Measurements from ENCODE around the gene UCKL1. TPM values are rescaled to one million over a fixed set of nuclear protein-coding genes. Genes with fewer than 3 reads are reported as not detected.

The UCKL1 gene
- total RNA-seq, 1 experiment from 2014 or later, result 35.0 TPM

DNA sequence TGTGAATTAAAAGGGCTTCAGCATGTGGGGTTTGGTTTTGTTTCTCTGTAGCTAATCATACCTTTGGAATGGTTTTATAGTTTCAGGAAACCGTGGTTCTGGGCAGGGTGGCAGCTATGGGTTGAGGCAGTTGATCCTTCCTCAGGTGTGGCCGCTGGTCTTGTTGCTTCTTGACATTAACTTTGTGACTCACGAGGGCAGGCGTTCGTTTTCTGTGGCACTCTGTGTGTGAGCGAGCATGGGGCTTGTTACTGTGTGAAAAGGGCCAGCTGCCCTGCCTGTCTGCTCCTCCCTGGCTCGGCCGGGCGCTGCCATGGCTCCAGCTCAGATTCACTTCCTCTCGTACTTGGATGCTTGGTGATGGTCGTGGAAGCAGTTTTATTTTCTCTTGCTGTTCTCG lies 45.0 kb downstream of the UCKL1 start:
- Histone ChIP-seq H3K4me1 (peaks cover 12% of the 10 kb centered on the region), H3K27ac (no peak overlapping the region), H3K4me3 (no peak overlapping the region), H3K9me3 (replicated peaks) (no peaks in the 10 kb centered on the region), H3K36me3 (peaks cover 14% of the 10 kb centered on the region), H3K27me3 (no peaks in the 10 kb centered on the region)
- no peak for DNase-seq

- no peak overlapping the region for H3K27ac ChIP-seq
- DNase-seq, result peak; percentile 62 to 63
- peaks cover 28% of the 10 kb centered on the region for H3K4me1 ChIP-seq
- H3K4me3 ChIP-seq, result no peak overlapping the region
- H3K27me3 ChIP-seq, result no peaks in the 10 kb centered on the region
- H3K36me3 ChIP-seq, result no peaks in the 10 kb centered on the region; the same call in 1 of the 2 replicates
- H3K9me3 ChIP-seq (replicated peaks), result no peaks in the 10 kb centered on the region
Measured at GRCh38 chr20:63908008-63908682, 48.1 kb downstream of the UCKL1 start.

- Histone ChIP-seq H3K36me3 (no peaks in the 10 kb centered on the region), H3K9me3 (replicated peaks) (no peaks in the 10 kb centered on the region), H3K27me3 (no peaks in the 10 kb centered on the region), H3K4me3 (no peak overlapping the region), H3K4me1 (peaks cover 32% of the 10 kb centered on the region), H3K27ac (peak overlapping the region; percentile 46)
- DNase-seq, result peak; percentile 84 to 89
Measured at GRCh38 chr20:63903796-63904561, 52.2 kb downstream of the UCKL1 start.

GRCh38 chr20:63900413-63900812 lies 55.8 kb downstream of the UCKL1 start:
- H3K27me3 ChIP-seq, result no peaks in the 10 kb centered on the region
- no peak for DNase-seq

DNA sequence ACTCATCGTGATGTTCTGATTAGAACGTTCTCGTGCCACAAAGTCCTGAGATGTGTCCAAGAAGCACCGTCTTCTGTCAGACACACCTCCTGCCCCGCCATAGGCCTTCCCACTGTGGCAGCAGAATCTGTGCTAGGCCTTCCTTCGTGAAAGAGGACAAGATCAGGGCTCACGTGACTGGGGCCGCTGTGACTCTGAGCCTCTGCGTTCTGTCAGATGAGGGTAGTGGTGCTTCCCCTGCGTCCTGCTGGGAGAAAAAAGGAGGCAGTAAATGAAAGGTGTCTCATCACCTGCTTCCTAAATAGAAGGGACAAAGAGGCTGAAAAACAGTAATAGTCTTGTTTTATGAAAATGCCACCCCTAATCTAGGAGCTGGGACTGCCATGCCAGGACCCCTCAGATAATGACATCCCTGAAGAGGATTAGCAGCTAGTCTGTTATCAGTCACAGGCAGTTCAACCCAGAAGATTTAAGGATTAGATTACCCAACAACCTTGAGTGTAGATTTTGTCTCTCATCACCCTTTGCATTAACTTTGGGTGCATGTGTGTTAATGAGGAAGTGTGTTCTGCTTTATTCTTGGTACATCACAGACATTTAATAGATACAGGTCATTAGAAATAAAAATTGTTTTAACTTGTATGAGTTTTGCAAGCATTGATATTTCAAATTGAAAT lies 57.2 kb downstream of the UCKL1 start:
- no peaks in the 10 kb centered on the region for H3K36me3 ChIP-seq
- no peaks in the 10 kb centered on the region for H3K27me3 ChIP-seq
- no peak overlapping the region for H3K4me3 ChIP-seq
- H3K9me3 ChIP-seq (replicated peaks), result no peaks in the 10 kb centered on the region
- DNase-seq, result no peak
- no peak overlapping the region for H3K27ac ChIP-seq
- H3K4me1 ChIP-seq, result peaks cover 20% of the 10 kb centered on the region

More at GRCh38 chr20:63900413-63900812, 55.8 kb downstream of the UCKL1 start:
- no peak overlapping the region for H3K27ac ChIP-seq
- H3K36me3 ChIP-seq, result no peaks in the 10 kb centered on the region
- H3K4me3 ChIP-seq, result no peak overlapping the region
- H3K9me3 ChIP-seq (replicated peaks), result no peaks in the 10 kb centered on the region
- peaks cover 27% of the 10 kb centered on the region for H3K4me1 ChIP-seq

- Histone ChIP-seq H3K9me3 (replicated peaks) (no peaks in the 10 kb centered on the region), H3K27ac (no peak overlapping the region), H3K36me3 (no peaks in the 10 kb centered on the region), H3K4me1 (peaks cover 10% of the 10 kb centered on the region), H3K27me3 (no peaks in the 10 kb centered on the region), H3K4me3 (no peak overlapping the region)
- no peak for DNase-seq
Measured at GRCh38 chr20:63897978-63898561, 58.1 kb downstream of the UCKL1 start.

DNA sequence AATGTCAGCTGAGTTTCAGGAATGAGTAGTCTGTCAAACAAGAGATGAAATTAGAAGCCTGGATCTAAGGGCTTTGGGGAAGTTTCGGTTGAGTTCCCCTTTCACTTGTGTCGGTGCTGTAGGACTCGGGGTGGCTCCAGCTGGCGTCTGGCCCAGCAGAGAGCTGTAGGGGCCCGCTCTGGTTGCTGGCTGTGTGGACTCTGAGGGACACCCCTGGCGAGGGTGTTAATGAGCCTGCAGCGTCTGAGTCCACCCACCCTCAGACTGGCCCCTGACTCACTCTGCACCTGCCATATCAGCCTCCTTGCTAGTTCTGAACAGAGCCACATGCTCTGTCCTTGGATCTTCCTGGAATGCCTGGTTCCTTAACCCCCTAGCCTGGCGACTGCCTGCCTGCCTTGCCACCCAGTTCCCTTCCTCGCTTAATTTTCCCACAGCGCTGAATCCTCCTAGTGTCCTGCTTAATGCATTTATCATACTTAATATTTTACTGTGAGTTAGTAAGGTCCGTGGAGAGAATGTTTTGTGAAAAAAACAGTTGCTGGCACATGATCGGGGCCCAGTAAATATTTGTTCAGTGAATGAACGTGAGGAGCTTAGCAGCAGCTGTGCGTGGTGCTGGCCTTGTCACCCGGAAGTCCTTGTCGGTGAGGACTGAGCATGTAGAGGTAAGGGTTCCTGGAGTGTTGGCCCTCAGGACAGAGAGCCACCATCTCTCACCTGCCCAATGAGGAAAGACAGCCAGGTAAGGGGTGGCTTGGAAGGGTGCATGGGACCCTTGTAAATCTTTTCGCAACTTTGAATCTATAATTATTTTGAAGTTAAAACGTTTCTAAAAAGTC lies 59.7 kb downstream of the UCKL1 start:
- Histone ChIP-seq H3K27me3 (no peaks in the 10 kb centered on the region), H3K4me3 (peak overlapping the region; percentile 58), H3K36me3 (no peaks in the 10 kb centered on the region), H3K9me3 (replicated peaks) (no peaks in the 10 kb centered on the region), H3K27ac (peak overlapping the region; percentile 55), H3K4me1 (peaks cover 7% of the 10 kb centered on the region)
- DNase-seq, result peak; percentile 86

GRCh38 chr20:63895952-63896263 lies 60.3 kb downstream of the UCKL1 start:
- Histone ChIP-seq H3K9me3 (replicated peaks) (no peaks in the 10 kb centered on the region), H3K27ac (peak overlapping the region; percentile 55), H3K27me3 (no peaks in the 10 kb centered on the region), H3K4me3 (peak overlapping the region; percentile 58), H3K4me1 (peaks cover 7% of the 10 kb centered on the region), H3K36me3 (no peaks in the 10 kb centered on the region)
- no peak for DNase-seq

DNA sequence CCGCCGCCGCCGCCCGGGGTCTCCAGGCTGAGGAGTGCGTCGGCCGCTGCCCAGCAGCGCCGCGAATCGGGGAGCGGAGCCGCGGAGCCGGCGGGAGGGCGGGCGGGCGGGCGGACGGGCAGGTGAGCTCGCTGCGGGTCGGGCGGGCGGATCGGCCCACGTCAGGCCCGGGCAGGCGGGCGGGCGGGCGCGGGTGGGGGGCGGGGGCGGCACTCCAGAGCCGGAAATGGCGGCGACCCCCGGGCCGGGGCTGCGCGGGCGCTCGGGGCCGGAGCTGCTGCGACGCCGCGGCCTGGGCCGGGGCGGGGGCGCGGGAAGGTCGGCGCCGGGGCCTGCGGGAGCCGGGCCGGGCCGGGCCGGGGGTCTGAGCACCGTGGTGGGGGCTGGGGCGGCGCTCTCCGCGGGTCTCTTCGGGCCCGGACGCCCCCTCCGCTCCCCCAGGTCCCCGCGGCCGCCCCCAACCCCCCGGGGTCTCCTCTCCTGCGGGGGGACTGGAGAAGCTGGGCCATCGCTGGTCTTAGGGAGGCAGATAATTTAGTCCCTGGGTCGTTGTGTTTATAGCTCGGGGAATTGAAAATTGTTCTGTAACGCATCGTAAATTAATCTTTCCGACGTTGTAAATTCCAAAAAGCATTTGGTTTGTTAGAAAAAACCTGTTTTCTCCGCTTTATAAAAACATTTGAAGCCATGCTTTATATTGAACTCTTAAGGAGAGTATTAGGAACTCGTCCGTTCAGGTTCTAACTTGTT lies 60.8 kb downstream of the UCKL1 start:
- Histone ChIP-seq H3K9me3 (replicated peaks) (no peaks in the 10 kb centered on the region), H3K27ac (peak overlapping the region; percentile 55; the same call in 1 of the 2 replicates), H3K36me3 (peaks cover 2% of the 10 kb centered on the region), H3K27me3 (no peaks in the 10 kb centered on the region), H3K4me3 (peak overlapping the region; percentile 58), H3K4me1 (peaks cover 7% of the 10 kb centered on the region)
- peak in 1 of 2 experiments; percentile 40 for DNase-seq

DNA sequence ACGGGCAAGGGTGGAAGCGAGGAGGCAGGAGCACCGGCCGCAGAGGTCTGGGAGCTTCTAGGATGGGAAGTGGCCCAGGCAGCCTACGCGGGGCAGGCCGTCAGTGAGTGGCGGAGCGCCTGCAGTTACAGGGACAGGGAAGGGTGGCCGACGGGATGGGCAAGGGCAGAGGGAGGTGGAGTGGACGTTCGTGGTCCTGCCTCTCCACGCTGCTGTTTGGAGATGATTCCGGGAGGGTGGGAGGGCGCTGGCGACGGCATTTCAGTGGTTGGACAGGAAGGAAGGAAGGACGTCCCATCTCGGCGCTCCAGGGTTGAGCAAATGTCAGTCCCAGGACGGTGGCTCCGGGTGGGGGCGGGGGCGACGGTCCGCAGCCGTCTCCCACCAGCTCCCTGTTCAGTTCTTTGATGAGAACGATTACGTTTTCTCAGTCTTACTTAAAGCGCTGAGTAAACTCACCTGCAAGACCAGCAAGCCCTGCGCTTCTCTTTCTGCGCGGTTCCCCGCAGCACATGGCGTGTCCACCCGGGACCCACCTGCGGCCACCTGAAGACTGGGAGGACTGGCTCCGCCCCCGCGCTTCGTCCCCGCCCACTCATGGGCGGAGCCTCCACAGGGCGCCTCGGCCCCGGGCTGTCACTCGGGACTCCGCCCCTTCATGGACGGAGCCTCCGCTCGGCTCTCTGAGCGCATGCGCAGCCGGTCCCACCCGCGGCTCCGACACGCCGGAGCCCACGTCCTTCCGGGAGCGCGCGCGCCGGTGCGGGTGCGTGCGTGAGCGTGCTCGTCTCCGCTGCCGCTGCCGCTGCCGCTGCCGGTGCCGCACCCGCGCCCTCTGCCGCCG lies 61.6 kb downstream of the UCKL1 start, which contains the start of gene DNAJC5:
DNAJC5 (plus strand) TSS at position 769 of the 844 bp plus-strand sequence. CDS start 33,220 bp downstream, outside the sequence.
- Histone ChIP-seq H3K4me3 (peak within 1 kb of the TSS; percentile 58), H3K4me1 (peaks cover 7% of the 10 kb centered on the region), H3K27ac (peak within 1 kb of the TSS; percentile 55; the same call in 1 of the 2 replicates), H3K36me3 (peaks cover 10% of the 10 kb centered on the region), H3K27me3 (no peaks in the 10 kb centered on the region), H3K9me3 (replicated peaks) (no peaks in the 10 kb centered on the region)
- DNase-seq, result peak; percentile 97 to 99

GRCh38 chr20:63893999-63894357 lies 62.2 kb downstream of the UCKL1 start:
- Histone ChIP-seq H3K36me3 (peaks cover 14% of the 10 kb centered on the region), H3K9me3 (replicated peaks) (no peaks in the 10 kb centered on the region), H3K4me1 (peaks cover 7% of the 10 kb centered on the region), H3K27ac (no peak overlapping the region), H3K27me3 (no peaks in the 10 kb centered on the region), H3K4me3 (no peak overlapping the region)
- no peak for DNase-seq

DNA sequence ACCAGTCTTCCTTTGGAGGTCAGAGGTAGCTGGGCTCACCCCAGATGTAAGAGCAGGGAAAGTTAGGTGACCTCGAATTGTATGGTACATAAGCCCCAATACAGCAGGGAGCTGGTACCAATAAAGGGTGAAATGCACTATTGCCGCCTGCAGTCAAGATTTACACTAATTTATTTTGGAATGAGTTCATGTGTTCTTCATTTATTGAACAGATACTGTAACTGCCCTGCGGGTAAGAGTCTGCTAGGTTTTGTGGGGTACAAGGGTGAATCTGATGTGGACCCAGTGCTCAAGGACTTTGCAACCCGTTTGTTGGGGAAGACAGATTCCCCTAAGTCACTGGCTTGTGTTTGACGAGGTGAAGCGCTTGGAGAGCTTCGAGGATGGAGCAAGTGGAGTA lies 63.8 kb downstream of the UCKL1 start:
- peaks cover 7% of the 10 kb centered on the region for H3K4me1 ChIP-seq
- no peaks in the 10 kb centered on the region for H3K9me3 ChIP-seq (replicated peaks)
- H3K4me3 ChIP-seq, result no peak overlapping the region
- no peaks in the 10 kb centered on the region for H3K27me3 ChIP-seq
- H3K36me3 ChIP-seq, result peaks cover 23% of the 10 kb centered on the region
- H3K27ac ChIP-seq, result no peak overlapping the region
- DNase-seq, result no peak

Measured in SJCRH30 (cell line).